Measurements from ENCODE around the gene POLR2A. TPM values are rescaled to one million over a fixed set of nuclear protein-coding genes. Genes with fewer than 3 reads are reported as not detected.
A peak's percentile ranks its signal among the peaks of the same experiment; 100 is the strongest.

The POLR2A gene
- total RNA-seq, 1 experiment from 2014 or later: 341 TPM

DNA sequence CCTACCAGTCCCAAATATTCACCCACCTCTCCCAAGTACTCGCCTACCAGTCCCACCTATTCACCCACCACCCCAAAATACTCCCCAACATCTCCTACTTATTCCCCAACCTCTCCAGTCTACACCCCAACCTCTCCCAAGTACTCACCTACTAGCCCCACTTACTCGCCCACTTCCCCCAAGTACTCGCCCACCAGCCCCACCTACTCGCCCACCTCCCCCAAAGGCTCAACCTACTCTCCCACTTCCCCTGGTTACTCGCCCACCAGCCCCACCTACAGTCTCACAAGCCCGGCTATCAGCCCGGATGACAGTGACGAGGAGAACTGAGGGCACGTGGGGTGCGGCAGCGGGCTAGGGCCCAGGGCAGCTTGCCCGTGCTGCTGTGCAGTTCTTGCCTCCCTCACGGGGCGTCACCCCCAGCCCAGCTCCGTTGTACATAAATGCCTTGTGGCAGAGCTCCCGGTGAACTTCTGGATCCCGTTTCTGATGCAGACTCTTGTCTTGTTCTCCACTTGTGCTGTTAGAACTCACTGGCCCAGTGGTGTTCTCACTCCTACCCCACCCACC, 29.8 kb downstream of the POLR2A start:
- no peak for DNase-seq (ENCODE audit: low spot score)
- Histone ChIP-seq H3K27me3 (replicated peaks; ENCODE audit: insufficient read depth, low read depth, low read length, poor library complexity) (no peaks in the 10 kb centered on the region), H3K9me3 (ENCODE audit: low read depth, low read length, poor library complexity, severe bottlenecking) (no peaks in the 10 kb centered on the region), H3K27ac (ENCODE audit: low read depth, low read length, poor library complexity, severe bottlenecking) (no peak overlapping the region), H3K36me3 (ENCODE audit: insufficient read depth, low read length, poor library complexity, severe bottlenecking) (peaks cover 62% of the 10 kb centered on the region), H3K4me1 (ENCODE audit: insufficient read depth, low read length, poor library complexity, severe bottlenecking) (peaks cover 6% of the 10 kb centered on the region), H3K4me3 (ENCODE audit: low read depth, low read length, poor library complexity, severe bottlenecking) (no peak overlapping the region)
- CTCF ChIA-PET: interaction anchor here (0.6 to 2.9 kb wide), 3 partner anchors 13 to 47 kb away, joined by 5 to 32 read pairs (median 7); no protein-coding TSS in a partner anchor
- POLR2A ChIA-PET (ENCODE audit: low non-redundant PET): interaction anchor here (0.6 to 0.9 kb wide), 2 partner anchors 47 to 175 kb away, joined by 3 to 14 read pairs; no protein-coding TSS in a partner anchor
- TF ChIP-seq, protein P1, sequence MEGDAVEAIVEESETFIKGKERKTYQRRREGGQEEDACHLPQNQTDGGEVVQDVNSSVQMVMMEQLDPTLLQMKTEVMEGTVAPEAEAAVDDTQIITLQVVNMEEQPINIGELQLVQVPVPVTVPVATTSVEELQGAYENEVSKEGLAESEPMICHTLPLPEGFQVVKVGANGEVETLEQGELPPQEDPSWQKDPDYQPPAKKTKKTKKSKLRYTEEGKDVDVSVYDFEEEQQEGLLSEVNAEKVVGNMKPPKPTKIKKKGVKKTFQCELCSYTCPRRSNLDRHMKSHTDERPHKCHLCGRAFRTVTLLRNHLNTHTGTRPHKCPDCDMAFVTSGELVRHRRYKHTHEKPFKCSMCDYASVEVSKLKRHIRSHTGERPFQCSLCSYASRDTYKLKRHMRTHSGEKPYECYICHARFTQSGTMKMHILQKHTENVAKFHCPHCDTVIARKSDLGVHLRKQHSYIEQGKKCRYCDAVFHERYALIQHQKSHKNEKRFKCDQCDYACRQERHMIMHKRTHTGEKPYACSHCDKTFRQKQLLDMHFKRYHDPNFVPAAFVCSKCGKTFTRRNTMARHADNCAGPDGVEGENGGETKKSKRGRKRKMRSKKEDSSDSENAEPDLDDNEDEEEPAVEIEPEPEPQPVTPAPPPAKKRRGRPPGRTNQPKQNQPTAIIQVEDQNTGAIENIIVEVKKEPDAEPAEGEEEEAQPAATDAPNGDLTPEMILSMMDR (conservative IDR thresholded peaks at IDR 0.05; ENCODE audit: low read depth, low read length): no peak
- TF ChIP-seq EZH2 (IDR thresholded peaks at IDR 0.05; ENCODE audit: borderline replicate concordance, low read depth, low read length, poor library complexity, severe bottlenecking): no peak
- intact Hi-C loops (cut with micrococcal nuclease; ENCODE audit: unreplicated experiment): loop anchor here (1.0 kb wide), 1 partner anchor 47 kb away; the partner anchor contains the start of gene SENP3
- TSS peak; percentile 82 for BruUV-seq (replicated peaks)

- Histone ChIP-seq H3K9me3 (ENCODE audit: low read depth, low read length, poor library complexity, severe bottlenecking) (no peaks in the 10 kb centered on the region), H3K36me3 (ENCODE audit: insufficient read depth, low read length, poor library complexity, severe bottlenecking) (peaks cover 41% of the 10 kb centered on the region), H3K4me3 (ENCODE audit: low read depth, low read length, poor library complexity, severe bottlenecking) (no peak overlapping the region), H3K27ac (ENCODE audit: low read depth, low read length, poor library complexity, severe bottlenecking) (no peak overlapping the region), H3K4me1 (ENCODE audit: insufficient read depth, low read length, poor library complexity, severe bottlenecking) (peaks cover 6% of the 10 kb centered on the region), H3K27me3 (replicated peaks; ENCODE audit: insufficient read depth, low read depth, low read length, poor library complexity) (no peaks in the 10 kb centered on the region)
- CTCF ChIA-PET: interaction anchor here (0.7 to 1.0 kb wide), 2 partner anchors 44 to 67 kb away, joined by 4 to 6 read pairs; no protein-coding TSS in a partner anchor
- intact Hi-C loops (cut with micrococcal nuclease; ENCODE audit: unreplicated experiment): no loop called here
- POLR2A ChIA-PET (ENCODE audit: low non-redundant PET): no interaction called here
- no TSS peak for BruUV-seq (replicated peaks)
- DNase-seq (ENCODE audit: low spot score): no peak
- TF ChIP-seq, protein P1 (conservative IDR thresholded peaks at IDR 0.05; ENCODE audit: low read depth, low read length): no peak
- no peak for TF ChIP-seq EZH2 (IDR thresholded peaks at IDR 0.05; ENCODE audit: borderline replicate concordance, low read depth, low read length, poor library complexity, severe bottlenecking)
Measured at GRCh38 chr17:7515911-7516610, 31.9 kb downstream of the POLR2A start.

- TF ChIP-seq EZH2 (IDR thresholded peaks at IDR 0.05; ENCODE audit: borderline replicate concordance, low read depth, low read length, poor library complexity, severe bottlenecking): no peak
- TF ChIP-seq, protein P1 (conservative IDR thresholded peaks at IDR 0.05; ENCODE audit: low read depth, low read length): peak; percentile 76
- no peak overlapping the region for H3K4me3 ChIP-seq (ENCODE audit: low read depth, low read length, poor library complexity, severe bottlenecking)
- POLR2A ChIA-PET (ENCODE audit: low non-redundant PET): no interaction called here
- peak; percentile 68 for DNase-seq (ENCODE audit: low spot score)
- no TSS peak for BruUV-seq (replicated peaks)
- no peaks in the 10 kb centered on the region for H3K9me3 ChIP-seq (ENCODE audit: low read depth, low read length, poor library complexity, severe bottlenecking)
- intact Hi-C loops (cut with micrococcal nuclease; ENCODE audit: unreplicated experiment): no loop called here
- H3K4me1 ChIP-seq (ENCODE audit: insufficient read depth, low read length, poor library complexity, severe bottlenecking): no peaks in the 10 kb centered on the region
- H3K27me3 ChIP-seq (replicated peaks; ENCODE audit: insufficient read depth, low read depth, low read length, poor library complexity): no peaks in the 10 kb centered on the region
- CTCF ChIA-PET: interaction anchor here (1.0 kb wide), 1 partner anchor 37 kb away, joined by 3 read pairs; no protein-coding TSS in a partner anchor
- H3K27ac ChIP-seq (ENCODE audit: low read depth, low read length, poor library complexity, severe bottlenecking): no peak overlapping the region
- H3K36me3 ChIP-seq (ENCODE audit: insufficient read depth, low read length, poor library complexity, severe bottlenecking): no peaks in the 10 kb centered on the region
Measured at GRCh38 chr17:7523033-7523432, 38.9 kb downstream of the POLR2A start.

Measured in A673 (cell line).